HG02973 (cell line): ENCODE results near the gene SERPINA5.
"Not testable (repeated sequence)": the region's sequence is repeated elsewhere in the genome, so short reads cannot be mapped to it uniquely, and the experiment has no call there.

ENCODE experiments used
- ATAC-seq: cut with Tn5 transposase; IDR thresholded peaks from one replicate; pipeline ENCODE4 v1.9.1; 2021; ENCODE audit warnings: moderate library complexity; ENCODE audit not compliant: unreplicated experiment

The SERPINA5 gene

GRCh38 chr14:94573475-94574277, 7.5 kb upstream of the SERPINA5 start:
- ATAC-seq: no peak

DNA sequence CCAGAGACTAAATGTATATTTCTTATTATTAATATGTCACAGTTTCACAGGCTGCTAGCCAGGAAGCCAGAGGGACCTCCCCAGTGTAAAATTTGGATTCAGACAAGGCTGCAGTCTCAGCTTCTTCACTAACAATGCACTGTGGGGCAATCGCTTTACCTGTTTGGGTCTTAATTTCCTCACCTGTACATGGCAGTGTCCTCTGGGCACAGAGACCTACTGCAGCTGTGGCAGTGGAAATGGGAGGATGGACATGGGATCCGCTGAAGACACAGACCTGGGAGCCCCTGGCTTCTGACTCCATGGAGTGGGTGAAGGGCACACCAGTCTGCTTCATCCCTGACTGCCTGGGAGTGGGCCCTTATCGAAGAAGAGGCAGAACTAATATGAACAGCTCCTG, 6.9 kb upstream of the SERPINA5 start:
- ATAC-seq: no peak

DNA sequence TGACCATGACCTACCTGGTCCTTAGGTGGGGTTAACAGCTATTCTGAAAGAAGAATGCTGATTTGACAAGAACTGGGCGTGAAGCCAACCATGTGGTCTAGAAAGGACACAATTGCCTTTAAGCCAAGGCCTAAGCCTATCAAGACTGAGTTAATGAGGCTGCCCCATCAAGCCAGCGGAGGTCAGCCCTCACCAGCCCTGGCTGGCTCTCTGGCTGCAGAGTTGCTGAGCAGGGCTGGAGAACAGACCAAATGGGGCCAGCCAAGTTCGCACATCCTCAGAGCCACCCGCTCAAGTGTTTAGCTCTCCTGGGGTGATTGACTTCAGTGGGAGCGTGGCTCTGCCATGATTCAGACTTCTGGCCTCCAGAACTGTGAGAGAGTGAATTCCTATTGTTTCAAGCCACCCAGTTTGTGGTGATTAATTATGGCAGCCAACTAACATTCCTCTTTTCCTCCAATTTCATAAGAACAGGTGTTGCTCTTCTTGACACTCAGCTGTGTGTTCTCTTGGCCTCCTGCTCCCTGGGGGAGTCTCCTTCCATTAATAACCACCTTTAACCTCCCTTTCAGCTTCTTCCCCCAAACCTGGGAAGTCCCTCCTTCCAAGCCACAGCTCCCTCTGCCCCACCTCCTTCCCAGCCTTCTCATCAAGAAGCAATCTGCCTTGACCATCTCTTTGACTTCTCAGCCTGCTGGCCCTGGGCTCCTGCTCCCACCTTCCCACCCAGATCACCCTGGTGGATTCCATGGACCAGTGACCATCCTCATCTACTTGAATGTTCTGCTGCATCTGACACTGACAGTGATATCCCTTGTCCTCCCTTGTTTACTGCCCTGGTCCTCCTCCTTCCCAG, 5.3 kb upstream of the SERPINA5 start:
- ATAC-seq: no peak

DNA sequence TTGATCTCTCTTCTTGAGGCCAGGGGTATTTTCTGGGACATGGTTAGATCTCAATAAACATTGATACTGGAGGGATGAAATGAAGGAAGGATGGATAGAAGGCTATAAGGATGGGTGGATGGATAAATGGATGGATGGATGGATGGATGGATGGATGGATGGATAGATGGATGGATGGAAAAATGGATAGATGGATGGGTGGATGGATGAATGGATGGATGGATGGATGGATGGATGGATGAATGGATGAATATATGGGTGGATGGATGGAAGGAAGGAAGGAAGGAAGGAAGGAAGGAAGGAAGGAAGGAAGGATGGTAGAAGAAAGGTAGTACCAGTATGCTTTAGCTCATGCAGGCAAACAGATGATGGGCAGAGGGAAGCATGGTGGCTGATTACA, 3.8 kb upstream of the SERPINA5 start:
- ATAC-seq: not testable (repeated sequence)

- ATAC-seq: no peak
Measured at GRCh38 chr14:94578712-94579111, 2.5 kb upstream of the SERPINA5 start.

DNA sequence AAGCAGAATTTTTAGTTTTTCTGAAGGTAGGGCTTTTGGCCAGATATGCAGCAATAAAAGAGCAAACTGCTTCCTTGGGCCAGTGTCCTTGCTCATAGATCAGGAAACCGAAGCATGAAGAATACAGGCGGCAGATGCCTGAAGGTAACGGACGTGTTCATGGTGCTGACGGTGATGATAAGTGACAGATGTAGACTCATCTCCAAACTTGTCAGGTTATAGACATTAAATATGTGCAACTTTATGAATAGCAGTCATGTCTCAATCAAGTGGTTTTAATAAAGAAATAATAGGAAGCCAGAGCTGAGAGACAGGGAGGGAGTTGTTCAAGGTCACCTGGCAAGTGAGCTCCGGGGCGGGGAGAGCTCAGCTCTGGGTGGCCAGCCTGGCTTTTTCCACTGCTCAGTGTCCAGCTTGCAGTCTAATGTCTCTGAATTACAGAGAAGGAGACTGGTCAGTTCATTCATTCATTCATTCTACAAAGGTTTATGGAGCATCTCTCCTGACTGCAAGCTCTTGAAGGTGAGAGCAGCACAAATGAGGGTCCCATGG, 1.0 kb downstream of the SERPINA5 start:
- no peak for ATAC-seq

GRCh38 chr14:94582851-94583250, 1.6 kb downstream of the SERPINA5 start:
- ATAC-seq: no peak

- no peak for ATAC-seq
Measured at GRCh38 chr14:94583557-94583956, 2.3 kb downstream of the SERPINA5 start.

DNA sequence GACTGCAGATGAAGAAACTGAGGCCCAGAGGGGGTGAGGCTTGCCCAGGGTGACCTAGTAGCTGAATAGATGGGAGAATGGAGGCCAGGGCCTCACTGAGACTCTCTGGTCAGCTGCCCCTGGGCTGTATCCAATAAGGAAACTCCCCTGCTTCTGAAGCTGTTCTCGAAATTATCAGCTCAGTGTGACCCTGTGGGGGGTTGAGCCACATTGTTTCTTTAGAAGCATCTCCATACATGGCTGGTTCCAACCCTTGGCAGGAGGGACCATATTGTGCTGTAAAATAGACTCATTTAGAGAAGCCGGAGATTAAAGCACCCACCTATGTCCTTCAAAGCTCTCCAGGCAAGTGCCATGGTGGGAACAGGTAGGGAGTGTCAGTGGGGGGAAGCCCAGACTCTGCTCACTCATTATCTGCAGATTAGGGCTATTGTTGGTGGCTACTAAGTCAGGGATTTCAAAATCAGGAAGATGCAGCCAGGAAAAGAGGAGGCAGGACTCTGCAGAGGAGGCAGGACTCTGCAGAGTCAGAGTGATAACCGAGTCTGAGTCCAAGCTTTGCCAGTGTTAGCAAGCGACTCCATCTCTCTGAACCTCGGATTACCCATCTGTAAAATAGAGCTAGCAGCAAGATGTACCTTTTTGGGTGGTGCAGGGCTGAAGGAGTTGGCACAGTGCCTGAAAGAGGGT, 3.5 kb downstream of the SERPINA5 start:
- ATAC-seq: no peak

GRCh38 chr14:94586635-94587034, 5.4 kb downstream of the SERPINA5 start:
- ATAC-seq: no peak

GRCh38 chr14:94588311-94588710, 7.1 kb downstream of the SERPINA5 start:
- ATAC-seq: no peak

DNA sequence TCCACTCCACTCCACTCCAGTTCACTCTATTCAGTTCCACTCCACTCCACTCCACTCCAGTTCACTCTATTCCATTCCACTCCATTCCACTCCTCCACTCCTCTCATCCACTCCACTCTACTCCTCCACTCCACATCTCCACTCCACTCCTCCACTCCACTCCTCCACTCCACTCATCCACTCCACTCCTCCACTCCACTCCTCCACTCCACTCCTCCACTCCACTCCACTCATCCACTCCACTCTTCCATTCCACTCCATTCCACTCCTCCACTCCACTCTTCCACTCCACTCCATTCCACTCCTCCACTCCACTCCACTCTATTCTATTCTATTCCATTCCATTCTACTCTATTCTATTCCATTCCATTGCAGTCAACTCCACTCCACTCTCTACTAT, 9.8 kb downstream of the SERPINA5 start:
- no peak for ATAC-seq

DNA sequence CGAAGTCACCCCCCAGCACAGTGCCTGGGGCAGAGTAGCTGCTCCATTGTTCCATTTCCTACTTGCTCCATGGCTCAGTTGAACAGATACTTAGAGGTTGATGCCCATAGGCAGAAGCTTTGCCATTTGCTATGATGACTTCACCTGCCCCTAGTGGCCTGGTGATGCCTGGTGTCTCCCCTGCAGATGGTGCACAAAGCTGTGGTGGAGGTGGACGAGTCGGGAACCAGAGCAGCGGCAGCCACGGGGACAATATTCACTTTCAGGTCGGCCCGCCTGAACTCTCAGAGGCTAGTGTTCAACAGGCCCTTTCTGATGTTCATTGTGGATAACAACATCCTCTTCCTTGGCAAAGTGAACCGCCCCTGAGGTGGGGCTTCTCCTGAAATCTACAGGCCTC, 10.6 kb downstream of the SERPINA5 start:
- no peak for ATAC-seq

- no peak for ATAC-seq
Measured at GRCh38 chr14:94592457-94592856, 11.2 kb downstream of the SERPINA5 start.

GRCh38 chr14:94593376-94593748, 12.1 kb downstream of the SERPINA5 start:
- no peak for ATAC-seq

DNA sequence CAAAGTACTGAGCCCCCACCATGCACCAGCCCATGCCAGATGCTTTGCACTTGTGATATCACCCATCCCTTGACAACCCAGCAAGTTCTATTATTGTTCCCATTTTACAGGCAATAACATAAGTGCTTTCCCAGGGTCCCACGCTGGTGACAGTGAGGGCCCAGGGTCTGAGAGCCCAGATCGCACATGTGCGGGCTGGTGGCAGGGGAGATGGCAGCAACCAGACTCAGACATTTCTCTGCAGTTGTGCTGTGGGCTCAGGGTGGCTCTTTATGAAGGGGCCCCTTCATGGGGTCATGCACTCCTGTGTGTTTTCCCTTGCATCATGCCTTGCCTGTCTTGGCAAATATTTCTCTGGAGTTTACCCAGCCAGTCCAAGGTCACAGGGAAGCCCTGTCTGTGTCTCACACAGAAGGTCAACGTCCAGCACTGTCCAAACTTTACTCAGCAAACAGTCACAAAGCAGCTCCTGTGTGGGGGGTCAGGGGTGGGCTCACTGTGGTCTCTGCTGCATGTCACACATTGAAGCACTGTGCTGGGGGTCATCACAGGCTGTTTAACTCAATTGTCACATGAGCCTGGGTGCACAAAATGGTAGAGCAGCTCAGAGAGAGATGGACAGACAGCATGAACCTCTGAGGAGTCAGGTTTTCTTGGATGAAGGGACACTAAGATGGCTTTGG, 12.7 kb downstream of the SERPINA5 start:
- no peak for ATAC-seq

DNA sequence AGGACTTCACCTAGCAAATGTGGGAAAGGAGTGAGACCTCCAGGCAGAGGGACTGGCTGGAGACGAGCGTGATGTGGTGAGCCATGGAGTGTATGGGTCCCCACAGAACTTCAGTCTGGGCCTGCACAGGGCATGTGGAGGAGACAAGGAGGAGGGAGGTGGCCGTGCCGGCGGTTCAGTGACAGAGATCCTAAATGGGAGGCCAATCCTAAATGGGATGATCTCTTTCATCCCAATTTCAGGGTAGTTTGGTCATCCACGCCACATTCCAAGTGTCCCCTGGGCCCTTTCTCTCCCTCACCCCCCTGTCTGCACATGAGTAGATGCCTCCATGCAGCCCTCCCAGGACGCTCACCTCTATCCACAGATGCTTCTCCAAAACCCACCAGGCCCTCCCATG, 13.2 kb downstream of the SERPINA5 start:
- no peak for ATAC-seq

GRCh38 chr14:94595912-94596311, 14.7 kb downstream of the SERPINA5 start:
- ATAC-seq: no peak

DNA sequence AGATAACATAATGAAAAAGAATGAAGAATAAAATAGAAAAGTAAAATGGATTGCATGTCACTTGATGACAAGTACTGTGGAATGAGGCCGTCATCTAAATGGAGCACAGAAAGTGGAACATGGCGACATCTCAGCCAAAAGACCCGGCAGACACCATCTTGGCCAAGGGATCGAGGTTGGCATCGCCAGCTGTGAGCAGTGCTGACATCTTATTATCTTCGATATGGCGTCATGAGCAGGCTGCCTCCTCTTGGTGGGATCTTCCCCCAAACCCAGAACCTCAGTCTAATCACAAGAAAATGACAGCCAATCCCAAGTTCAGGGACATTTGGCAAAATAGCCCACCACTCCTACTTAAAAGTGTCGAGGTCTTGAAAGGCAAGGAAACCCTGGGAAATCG, 15.1 kb downstream of the SERPINA5 start:
- no peak for ATAC-seq

DNA sequence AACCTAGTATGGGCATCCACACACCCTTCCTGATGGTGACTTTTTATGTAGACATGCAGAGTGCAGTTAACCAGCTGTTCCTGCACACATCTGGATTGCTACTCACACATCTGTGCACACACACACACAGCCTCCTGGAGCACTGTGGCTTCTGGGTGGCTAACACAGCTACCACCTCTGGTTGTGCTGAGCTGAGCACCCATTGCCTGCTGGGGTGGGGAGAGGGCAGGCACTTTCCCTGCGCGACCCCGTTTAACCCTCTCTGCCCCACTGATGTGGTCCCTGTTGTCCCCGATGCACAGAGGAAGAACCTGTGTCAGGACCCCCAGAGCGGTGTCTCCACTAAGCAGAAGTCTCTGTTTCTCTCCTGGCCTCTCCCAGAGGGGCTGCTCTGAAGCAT, 16.6 kb downstream of the SERPINA5 start:
- no peak for ATAC-seq

DNA sequence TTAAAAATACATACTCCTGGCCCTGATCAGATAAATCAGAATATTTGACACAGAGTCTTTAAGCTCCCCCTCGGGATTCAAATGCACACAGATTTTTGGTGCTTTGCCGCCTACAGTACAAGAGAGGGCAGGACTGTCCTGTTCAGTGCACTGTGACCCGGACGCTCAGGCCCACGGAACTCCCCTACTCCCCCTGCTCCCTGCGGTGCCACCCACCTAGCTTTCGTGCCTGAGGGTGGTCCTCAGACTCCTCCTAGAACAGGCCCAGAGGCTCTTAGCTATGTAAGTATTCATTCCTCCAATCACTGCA, 17.2 kb downstream of the SERPINA5 start:
- ATAC-seq: no peak
